IgD-negative memory B cell (primary cell): ENCODE results near the gene ARAP2. TPM values are rescaled to one million over a fixed set of nuclear protein-coding genes. Genes with fewer than 3 reads are reported as not detected.

Source experiments
- H3K27ac Mint-ChIP-seq, 3 donors: one replicate each; pipeline ENCODE4 v1.8.0; 2020 to 2022; ENCODE audit warnings: mild to moderate bottlenecking in 3 of 3, mixed read lengths in 3 of 3, moderate library complexity in 1 of 3
- H3K27me3 Mint-ChIP-seq: one replicate; pipeline ENCODE4 v1.8.0; 2021; ENCODE audit warnings: mixed read lengths
- H3K36me3 Mint-ChIP-seq: one replicate; pipeline ENCODE4 v1.8.0; 2020; ENCODE audit warnings: mild to moderate bottlenecking, mixed read lengths
- H3K4me1 Mint-ChIP-seq, 3 donors: one replicate each; pipeline ENCODE4 v1.8.0; 2020 to 2022; ENCODE audit warnings: mixed read lengths in 3 of 3, mild to moderate bottlenecking in 1 of 3
- H3K4me3 Mint-ChIP-seq, 4 donors: one replicate each; pipeline ENCODE4 v1.8.0; 2020 to 2022; ENCODE audit warnings: mild to moderate bottlenecking in 4 of 4, mixed read lengths in 4 of 4, moderate library complexity in 3 of 4
- H3K9me3 Mint-ChIP-seq, 3 donors: one replicate each; pipeline ENCODE4 v1.8.0; 2020 to 2021; ENCODE audit warnings: mixed read lengths in 3 of 3, mild to moderate bottlenecking in 1 of 3
- polyA plus RNA-seq: library from polyadenylated mRNA; unstranded; fragments of 300-500 nt; fragmentation: Illumina TruSeq; gene quantifications from one replicate; pipeline ENCODE4 v1.2.3, GENCODE V29; 2021

ARAP2 gene
- polyA plus RNA-seq, 1 donor from 2014 or later: 20.8 TPM

DNA sequence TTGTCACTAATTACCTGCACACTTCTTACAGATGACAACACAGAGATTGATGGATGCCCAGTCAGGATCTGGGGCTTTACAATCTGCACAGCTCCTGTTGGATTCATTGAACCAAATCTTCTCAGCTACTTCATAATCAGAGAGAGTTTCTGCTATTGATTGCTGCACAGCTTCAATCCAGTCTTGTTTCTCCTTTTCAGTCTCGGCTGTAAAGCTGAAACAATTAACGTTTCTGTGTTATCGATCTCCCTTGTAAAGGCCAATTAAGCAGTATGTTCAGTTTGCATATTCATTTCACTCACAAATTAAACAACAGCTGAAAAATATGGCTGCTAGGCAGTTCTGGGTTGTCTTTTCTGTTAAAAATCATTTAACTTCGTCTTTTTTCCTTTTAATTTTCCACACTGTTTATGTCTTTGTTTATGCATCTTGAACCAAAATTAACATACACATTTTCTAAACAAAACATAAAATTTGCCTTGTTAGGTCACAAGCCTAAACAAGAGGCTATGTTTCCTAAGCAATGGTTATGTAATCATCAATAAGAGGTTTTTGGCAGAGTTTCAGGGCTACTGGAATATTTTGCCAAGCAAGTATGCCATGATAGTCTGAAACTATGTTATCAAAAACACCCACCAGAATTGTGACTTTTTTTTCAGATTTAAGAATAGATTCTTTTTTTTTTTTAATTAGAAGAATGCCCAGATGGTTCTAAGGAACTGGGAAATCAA lies 79.2 kb downstream of the ARAP2 start:
- no peak overlapping the region for H3K27ac Mint-ChIP-seq
- peaks cover 0 to 9% (median 2%) of the 10 kb centered on the region in 3 donors for H3K4me1 Mint-ChIP-seq
- H3K27me3 Mint-ChIP-seq: no peaks in the 10 kb centered on the region
- peaks cover 13% of the 10 kb centered on the region for H3K36me3 Mint-ChIP-seq
- H3K4me3 Mint-ChIP-seq: no peak overlapping the region
- H3K9me3 Mint-ChIP-seq: no peaks in the 10 kb centered on the region

DNA sequence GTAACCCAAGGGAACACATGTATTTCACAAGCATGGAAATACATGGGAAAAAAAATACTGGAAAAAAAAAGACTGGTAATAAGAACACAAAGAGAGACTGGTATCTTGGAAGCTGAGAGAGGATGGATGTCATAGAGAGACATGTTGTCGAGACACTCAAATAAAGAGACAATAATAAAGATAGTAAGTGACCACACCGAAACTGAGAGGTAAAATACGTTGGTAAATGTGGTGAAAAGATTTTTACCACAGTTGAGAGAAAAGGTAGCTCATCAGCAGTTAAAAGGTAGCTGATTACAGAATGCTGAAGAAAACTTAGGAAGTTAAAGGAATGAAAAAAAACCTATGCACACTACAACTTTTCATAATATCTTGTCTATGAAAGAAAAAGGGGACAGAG lies 81.1 kb downstream of the ARAP2 start:
- peaks cover 17% of the 10 kb centered on the region for H3K36me3 Mint-ChIP-seq

DNA sequence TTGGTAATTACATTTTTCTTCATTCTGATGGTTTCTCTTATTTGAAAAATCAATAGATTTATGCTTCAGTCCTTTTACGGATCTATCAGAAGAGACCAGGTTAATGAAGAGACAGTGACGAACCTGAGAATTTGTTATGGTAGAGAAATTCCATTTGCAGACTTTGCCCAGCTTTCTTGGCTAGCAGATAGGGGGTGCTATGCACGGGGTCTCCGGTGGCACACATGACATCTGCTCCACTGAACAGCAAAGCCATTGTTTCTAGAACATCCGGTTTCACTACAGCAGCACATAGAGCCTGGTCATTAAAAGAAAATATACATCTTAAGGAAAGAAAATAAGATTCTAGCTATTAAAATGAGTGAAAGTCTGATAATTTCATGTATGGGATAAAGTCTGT lies 85.1 kb downstream of the ARAP2 start:
- H3K4me1 Mint-ChIP-seq: peaks cover 2 to 9% (median 3%) of the 10 kb centered on the region in 3 donors
- H3K27ac Mint-ChIP-seq: no peak overlapping the region
- peaks cover 15% of the 10 kb centered on the region for H3K36me3 Mint-ChIP-seq
- H3K27me3 Mint-ChIP-seq: no peaks in the 10 kb centered on the region
- no peak overlapping the region for H3K4me3 Mint-ChIP-seq
- no peaks in the 10 kb centered on the region for H3K9me3 Mint-ChIP-seq

More for the DNA sequence above, 81.1 kb downstream of the ARAP2 start:
- Mint-ChIP-seq H3K4me3 (no peak overlapping the region), H3K9me3 (no peaks in the 10 kb centered on the region), H3K27me3 (no peaks in the 10 kb centered on the region), H3K4me1 (peaks cover 0 to 9% (median 2%) of the 10 kb centered on the region in 3 donors), H3K27ac (peak overlapping the region in 1 of 3 donors; percentile 33)

DNA sequence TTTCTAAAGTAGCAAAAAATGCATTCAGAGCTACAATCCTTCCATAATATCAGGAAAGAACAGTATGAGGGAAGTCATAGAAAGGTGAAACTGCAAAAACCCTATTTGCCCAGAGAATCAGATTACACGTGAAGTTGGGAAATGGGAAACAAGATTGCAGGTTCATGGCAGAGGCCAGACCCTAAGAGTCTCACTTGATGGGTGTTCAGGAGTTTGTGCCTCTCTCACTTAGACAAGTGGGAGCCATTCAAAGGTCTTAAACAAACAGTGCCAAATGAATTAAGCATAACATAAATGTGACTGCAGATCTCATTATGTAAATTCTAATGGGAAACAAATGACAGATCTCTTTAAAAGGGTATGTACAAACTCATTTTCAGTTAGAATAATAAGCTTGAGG lies 91.6 kb downstream of the ARAP2 start:
- H3K36me3 Mint-ChIP-seq: peaks cover 4% of the 10 kb centered on the region
- no peaks in the 10 kb centered on the region for H3K27me3 Mint-ChIP-seq
- H3K4me1 Mint-ChIP-seq: peaks cover 0 to 2% (median 2%) of the 10 kb centered on the region in 3 donors
- no peaks in the 10 kb centered on the region for H3K9me3 Mint-ChIP-seq
- no peak overlapping the region for H3K4me3 Mint-ChIP-seq
- H3K27ac Mint-ChIP-seq: peak overlapping the region in 1 of 3 donors; percentile 53

DNA sequence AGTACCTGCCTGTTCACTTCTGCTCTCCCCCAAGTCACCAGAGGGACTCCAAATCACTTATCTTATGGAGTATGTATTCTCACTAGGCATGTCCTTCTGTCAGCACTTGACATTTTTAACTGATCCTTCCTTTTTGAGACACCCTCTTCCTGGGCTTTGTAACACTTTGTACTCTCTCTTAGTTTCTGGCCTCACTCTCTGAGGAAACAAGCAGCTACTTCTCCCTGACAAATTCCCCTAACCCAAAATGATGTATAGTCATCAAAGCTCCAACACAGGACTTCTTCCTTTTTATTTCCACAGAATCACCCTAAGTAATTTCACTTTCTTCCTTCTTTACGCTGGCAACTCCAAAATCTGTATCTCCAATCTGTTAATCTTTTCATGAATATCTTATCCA lies 101.8 kb downstream of the ARAP2 start:
- Mint-ChIP-seq H3K27ac (no peak overlapping the region), H3K27me3 (no peaks in the 10 kb centered on the region), H3K36me3 (peaks cover 6% of the 10 kb centered on the region), H3K9me3 (no peaks in the 10 kb centered on the region), H3K4me1 (peaks cover 0 to 2% (median 0%) of the 10 kb centered on the region in 3 donors), H3K4me3 (no peak overlapping the region)

DNA sequence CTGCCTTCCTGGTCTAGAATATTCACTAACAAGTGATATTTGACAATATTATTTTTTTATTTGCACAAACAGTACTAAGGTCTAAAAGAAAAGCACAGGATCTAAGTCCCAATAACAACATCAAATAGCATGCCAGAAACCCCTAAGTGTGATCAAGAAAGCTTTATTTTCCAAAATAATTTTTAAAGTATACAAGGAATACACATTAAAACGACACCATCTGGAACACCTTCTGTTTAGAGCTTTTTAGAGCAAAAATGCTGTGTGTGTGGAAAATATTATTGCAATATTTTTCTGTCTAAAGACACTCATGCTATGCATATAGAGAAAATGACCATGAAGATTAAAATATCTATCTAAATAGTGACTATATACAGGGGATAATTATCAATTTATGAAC lies 103.1 kb downstream of the ARAP2 start:
- Mint-ChIP-seq H3K4me3 (no peak overlapping the region), H3K9me3 (no peaks in the 10 kb centered on the region), H3K4me1 (peaks cover 0 to 2% (median 0%) of the 10 kb centered on the region in 3 donors), H3K36me3 (peaks cover 6% of the 10 kb centered on the region), H3K27me3 (no peaks in the 10 kb centered on the region), H3K27ac (no peak overlapping the region)

DNA sequence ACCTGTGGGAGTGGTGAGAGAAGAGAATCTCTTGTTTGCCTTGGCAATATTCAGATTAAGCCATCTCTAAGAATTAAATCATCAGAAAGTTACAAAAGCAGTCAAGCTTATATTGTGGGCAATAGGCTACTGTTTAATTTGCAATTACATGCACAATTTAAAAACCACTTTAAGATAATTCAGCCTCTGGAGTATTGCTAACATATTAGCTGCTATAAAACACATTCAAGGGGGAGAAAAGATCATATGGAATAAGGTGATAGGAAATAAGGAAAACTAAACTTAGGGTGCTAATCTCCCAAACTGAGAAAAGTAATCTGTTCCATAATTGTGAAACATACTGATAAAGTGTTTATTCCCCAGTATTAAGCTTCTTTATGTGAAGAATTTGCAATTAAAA lies 103.9 kb downstream of the ARAP2 start:
- Mint-ChIP-seq H3K27me3 (no peaks in the 10 kb centered on the region), H3K4me1 (peaks cover 0 to 2% (median 0%) of the 10 kb centered on the region in 3 donors), H3K4me3 (no peak overlapping the region), H3K9me3 (no peaks in the 10 kb centered on the region), H3K36me3 (no peaks in the 10 kb centered on the region), H3K27ac (no peak overlapping the region)

DNA sequence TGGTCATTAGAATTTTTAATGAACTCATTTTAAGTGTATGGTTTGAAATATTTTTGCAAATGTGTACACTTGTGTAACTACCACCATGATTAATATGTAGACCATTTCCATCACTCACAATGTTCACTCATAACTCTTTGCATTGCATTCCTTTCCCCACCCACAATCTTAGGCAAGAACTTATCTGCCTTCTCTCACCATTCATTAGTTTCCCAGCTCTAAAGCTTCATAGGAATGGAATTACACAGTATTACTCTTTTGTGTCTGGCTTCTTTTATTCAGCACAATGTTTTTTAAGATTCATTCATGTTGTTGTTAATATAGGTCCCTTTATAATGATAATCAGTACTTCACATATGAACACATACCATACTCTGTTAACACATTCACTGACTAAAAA lies 106.1 kb downstream of the ARAP2 start:
- Mint-ChIP-seq H3K27me3 (no peaks in the 10 kb centered on the region), H3K4me3 (no peak overlapping the region), H3K36me3 (no peaks in the 10 kb centered on the region), H3K4me1 (no peaks in the 10 kb centered on the region), H3K9me3 (no peaks in the 10 kb centered on the region), H3K27ac (no peak overlapping the region)

DNA sequence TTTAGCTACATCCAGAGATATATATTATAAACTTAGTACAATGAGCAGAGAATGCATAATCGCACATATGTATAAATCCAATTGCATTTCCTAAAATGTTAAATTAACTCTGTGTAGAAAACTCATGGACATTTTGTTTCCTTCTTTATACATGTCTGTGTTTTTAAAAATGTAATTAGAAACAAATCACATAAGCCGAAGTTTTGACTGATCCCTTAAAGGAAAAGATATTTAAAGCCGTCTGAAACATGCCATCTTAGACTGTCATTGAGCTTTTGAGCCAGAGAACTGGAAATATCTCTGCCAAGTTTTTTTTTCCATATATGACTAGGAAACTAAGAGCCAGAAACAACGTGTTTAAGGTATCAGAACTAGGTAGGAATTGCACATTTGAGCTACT lies 107.0 kb downstream of the ARAP2 start:
- no peaks in the 10 kb centered on the region for H3K9me3 Mint-ChIP-seq
- no peaks in the 10 kb centered on the region for H3K36me3 Mint-ChIP-seq
- no peak overlapping the region for H3K4me3 Mint-ChIP-seq
- no peaks in the 10 kb centered on the region for H3K27me3 Mint-ChIP-seq
- H3K27ac Mint-ChIP-seq: no peak overlapping the region
- H3K4me1 Mint-ChIP-seq: no peaks in the 10 kb centered on the region

DNA sequence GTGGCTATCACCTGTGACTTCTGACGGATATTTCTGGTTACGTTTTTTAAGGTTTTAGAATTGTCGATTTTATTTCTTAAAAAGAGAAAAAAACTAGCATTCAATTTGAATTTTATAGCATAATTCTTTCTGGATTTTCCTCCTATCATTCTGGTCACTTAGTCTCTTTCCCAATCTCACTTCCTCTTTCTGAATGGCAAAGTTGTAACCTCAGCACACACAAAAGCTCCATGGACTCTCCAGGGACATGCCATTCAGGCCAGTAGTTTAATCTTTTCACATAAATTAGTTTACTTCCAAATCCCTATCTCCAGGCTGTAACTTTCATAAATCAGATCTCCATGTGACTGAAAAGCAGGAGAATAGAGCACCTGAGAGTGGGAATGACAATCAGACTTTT lies 110.7 kb downstream of the ARAP2 start:
- Mint-ChIP-seq H3K4me1 (no peaks in the 10 kb centered on the region), H3K36me3 (no peaks in the 10 kb centered on the region), H3K27me3 (no peaks in the 10 kb centered on the region), H3K27ac (no peak overlapping the region), H3K4me3 (no peak overlapping the region), H3K9me3 (no peaks in the 10 kb centered on the region)

DNA sequence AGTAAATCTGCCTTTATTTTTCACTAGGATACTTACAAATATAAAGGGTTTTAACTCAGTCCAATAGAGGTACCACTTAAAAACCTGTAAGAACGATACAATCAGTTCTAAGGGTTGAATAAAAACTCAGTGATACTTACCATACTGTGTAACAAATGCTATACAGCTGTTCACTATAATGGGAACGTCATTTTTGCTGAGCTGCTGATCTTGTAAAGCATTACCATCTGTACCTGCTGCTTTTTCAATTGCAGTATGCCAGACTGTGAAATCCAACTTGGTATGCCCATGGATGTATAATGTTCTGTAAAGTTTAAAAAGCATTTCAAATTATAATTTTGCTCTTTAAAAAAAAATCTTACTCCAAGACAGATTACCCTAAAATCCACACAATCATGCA lies 111.2 kb downstream of the ARAP2 start:
- H3K27me3 Mint-ChIP-seq: no peaks in the 10 kb centered on the region
- H3K27ac Mint-ChIP-seq: no peak overlapping the region
- H3K4me1 Mint-ChIP-seq: no peaks in the 10 kb centered on the region
- no peak overlapping the region for H3K4me3 Mint-ChIP-seq
- H3K9me3 Mint-ChIP-seq: no peaks in the 10 kb centered on the region
- H3K36me3 Mint-ChIP-seq: no peaks in the 10 kb centered on the region

DNA sequence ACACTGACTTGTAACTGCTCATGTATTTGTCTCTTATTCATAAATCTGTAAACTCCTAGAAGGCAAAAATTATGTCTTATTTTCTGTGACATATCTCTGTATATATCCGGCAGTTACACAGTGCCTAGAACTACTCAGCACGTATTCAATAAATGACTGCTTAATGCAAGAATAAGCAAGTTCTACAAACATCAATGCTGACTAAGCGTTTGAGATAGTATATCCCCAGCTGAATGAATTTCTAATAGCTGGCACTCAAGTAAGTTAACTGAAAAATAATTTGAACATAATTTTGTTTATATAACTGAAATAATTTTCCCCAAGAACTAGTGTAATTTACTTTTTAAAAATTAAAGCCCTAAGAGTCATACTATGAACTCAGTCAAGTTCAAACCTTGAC lies 113.7 kb downstream of the ARAP2 start:
- Mint-ChIP-seq H3K27me3 (no peaks in the 10 kb centered on the region), H3K36me3 (peaks cover 5% of the 10 kb centered on the region), H3K4me1 (no peaks in the 10 kb centered on the region), H3K9me3 (no peaks in the 10 kb centered on the region), H3K4me3 (no peak overlapping the region), H3K27ac (no peak overlapping the region)

DNA sequence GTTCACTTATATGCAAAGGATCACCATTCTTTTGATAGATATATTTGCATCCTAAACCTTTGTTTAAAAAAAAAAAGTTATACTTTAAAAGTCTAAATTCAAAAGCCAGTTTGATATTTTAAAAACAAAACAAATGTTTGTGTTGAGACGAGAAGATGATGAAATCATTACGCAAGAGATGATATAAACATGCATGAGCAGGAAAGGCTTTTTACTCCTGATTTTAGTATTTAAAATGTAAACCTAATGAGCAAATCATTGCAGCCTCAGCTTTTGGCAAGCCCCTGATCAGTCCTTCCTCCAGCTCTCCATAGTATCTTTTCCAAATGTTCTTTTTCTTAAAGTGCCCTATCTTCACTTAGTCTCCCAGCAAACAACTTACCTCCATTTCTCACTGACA lies 115.6 kb downstream of the ARAP2 start:
- Mint-ChIP-seq H3K4me3 (no peak overlapping the region), H3K4me1 (no peaks in the 10 kb centered on the region), H3K27ac (no peak overlapping the region), H3K27me3 (no peaks in the 10 kb centered on the region), H3K36me3 (peaks cover 15% of the 10 kb centered on the region), H3K9me3 (peaks cover 0 to under 1% (median 0%) of the 10 kb centered on the region in 3 donors)

DNA sequence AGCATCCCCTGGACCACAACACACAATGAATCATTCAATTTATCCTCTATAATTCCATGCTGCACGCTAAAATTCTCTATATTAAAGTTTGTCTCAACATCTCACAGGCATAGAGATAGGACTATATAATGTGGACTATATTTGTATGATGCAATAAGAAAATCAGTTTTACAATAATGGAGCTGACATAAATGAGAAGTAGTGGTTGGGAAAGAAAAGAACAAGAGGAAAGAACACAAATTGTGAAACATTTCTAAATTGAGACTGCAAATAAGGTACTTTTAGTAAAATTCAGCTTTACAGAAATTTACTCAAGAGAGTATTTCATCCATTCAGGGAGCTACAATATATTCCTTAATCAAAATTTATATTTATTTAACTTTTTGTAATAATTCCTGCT lies 120.4 kb downstream of the ARAP2 start:
- Mint-ChIP-seq H3K9me3 (peaks cover 3 to 6% (median 4%) of the 10 kb centered on the region in 3 donors), H3K4me3 (no peak overlapping the region), H3K4me1 (no peaks in the 10 kb centered on the region), H3K27ac (no peak overlapping the region), H3K27me3 (no peaks in the 10 kb centered on the region), H3K36me3 (peaks cover 35% of the 10 kb centered on the region)

DNA sequence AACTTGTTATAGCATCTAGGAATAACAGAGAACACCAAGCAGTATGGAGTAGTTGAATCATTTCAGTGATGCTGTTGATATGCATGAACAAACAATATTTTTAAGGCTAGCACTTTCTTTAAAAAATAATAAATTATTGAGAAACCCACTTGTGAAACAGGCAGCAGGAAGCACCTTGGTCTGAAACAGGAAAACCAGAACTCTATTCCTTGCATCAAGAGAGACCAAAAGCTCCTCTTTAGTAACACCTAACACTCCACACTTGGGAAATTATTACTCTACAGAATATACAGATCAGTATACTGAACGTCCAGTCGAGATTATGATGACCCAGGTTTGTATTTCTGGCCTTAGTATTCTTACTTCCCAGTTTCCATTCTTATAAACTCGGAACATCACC lies 129.0 kb downstream of the ARAP2 start:
- H3K36me3 Mint-ChIP-seq: peaks cover 20% of the 10 kb centered on the region
- H3K9me3 Mint-ChIP-seq: no peaks in the 10 kb centered on the region
- H3K27me3 Mint-ChIP-seq: no peaks in the 10 kb centered on the region
- H3K4me3 Mint-ChIP-seq: no peak overlapping the region
- H3K4me1 Mint-ChIP-seq: peaks cover 0 to 3% (median 0%) of the 10 kb centered on the region in 3 donors
- H3K27ac Mint-ChIP-seq: no peak overlapping the region

DNA sequence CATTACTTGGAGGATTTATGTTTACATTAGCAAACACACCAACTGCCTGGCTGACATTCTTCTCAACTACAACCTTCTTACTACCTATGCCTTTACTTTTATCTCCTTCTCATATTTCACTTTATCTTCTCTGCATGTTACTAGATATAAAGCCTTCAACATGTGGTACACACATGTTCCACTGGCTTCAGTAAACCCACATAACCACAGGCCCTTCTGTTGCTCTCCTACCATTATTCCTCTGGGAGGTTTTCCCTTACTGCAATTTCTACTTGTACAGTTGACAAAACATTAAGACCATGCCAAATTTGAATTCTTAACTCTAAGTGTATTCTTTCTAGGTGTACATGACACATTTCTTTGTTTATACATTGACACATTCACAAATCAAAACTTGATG lies 133.1 kb downstream of the ARAP2 start:
- no peak overlapping the region for H3K27ac Mint-ChIP-seq
- no peak overlapping the region for H3K4me3 Mint-ChIP-seq
- peaks cover 13% of the 10 kb centered on the region for H3K36me3 Mint-ChIP-seq
- H3K4me1 Mint-ChIP-seq: peaks cover 0 to 3% (median 0%) of the 10 kb centered on the region in 3 donors
- H3K9me3 Mint-ChIP-seq: no peaks in the 10 kb centered on the region
- H3K27me3 Mint-ChIP-seq: no peaks in the 10 kb centered on the region
